ENCODE results near the gene NPTXR.

Gene NPTXR

DNA sequence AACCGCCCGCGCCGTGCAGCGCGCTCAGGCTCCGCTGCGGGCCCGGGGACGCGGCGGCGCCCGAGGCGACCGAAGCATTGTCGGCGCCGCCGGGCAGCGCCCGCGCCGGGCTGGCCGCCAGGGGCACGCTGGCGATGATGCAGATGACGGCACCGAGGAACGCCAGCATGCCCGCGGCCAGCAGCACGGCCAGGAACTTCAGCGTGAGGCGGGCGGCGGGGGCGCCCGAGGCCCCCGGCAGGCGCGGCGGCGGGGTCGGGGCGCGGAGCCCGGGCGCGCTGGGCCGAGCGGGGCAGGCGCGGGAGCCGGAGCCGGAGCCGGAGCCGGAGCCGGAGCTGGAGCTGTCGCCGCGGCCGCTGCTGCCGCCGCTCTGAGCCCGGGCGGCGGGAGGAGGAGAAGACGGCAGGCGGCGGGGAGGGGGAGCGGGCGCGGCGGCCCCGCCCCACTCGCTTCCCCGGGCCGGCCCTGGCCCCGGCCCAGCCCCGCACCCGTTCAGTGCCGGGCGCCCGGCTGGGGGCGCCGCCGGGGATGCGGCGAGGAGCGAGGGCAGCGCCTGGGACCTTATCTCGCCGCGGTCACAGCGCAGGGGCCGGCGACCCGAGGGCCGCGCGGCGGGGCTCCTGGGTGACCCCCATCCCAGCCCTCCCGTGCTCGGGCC, at the start of gene NPTXR:
Gene NPTXR (minus strand): TSS at position 372 of the 658 bp plus-strand sequence.
- DNase-seq: peak; percentile 36

DNA sequence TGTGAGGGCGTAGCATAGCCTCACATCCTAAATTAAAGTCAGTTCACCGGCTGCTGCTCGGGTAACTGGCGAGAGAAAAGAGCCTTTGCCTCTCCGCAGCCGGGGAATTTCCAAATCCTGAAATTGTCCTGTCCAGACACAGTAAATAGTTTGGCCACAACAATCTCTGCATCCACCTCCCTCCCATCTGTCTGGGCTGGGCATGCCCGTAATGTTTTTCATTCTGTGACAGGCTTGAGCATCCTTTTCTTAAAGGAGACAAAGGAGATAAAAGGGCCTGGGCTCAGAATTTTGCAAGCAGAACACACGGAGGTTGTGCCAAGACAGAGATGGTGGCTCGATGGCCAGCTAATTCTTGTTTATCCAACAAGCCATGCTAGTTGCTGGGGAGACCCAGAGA, 47.4 kb upstream of the NPTXR start:
- DNase-seq: no peak

DNA sequence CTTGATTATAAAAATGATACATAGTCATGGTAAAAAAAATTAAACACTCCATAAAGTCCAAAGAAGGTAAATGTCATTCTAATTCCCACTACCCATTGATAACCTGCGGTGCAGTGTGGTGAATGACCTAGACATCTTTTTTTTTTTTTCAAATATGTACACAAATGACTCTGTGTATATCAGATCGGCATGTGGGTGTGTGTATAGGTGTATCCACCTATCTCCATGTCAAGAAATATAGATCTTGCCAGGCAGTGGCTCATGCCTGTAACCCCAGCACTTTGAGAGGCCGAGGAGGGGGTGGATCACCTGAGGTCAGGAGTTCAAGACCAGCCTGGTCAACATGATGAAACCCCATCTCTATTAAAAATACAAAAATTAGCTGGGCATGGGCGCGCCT, 46.5 kb upstream of the NPTXR start:
- DNase-seq: no peak

DNA sequence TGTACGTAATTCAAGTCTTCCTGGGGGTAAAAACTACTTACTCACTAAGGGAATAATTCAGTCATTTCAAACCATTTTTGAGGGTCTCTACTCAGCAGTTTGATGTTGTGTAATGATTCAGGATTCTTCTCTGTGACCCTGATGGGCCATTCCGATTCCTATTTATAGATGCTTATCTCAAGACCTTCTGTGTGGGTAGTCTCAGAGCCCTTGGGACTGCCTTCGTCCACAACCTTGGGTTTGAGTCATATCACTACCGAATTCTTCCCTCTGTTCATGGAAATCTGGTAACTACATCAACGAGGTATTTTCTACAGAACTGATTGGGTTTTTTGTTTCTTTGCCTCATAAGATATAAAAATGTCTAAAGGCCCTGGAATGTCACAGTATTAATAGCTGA, 42.5 kb upstream of the NPTXR start:
- DNase-seq: no peak

DNA sequence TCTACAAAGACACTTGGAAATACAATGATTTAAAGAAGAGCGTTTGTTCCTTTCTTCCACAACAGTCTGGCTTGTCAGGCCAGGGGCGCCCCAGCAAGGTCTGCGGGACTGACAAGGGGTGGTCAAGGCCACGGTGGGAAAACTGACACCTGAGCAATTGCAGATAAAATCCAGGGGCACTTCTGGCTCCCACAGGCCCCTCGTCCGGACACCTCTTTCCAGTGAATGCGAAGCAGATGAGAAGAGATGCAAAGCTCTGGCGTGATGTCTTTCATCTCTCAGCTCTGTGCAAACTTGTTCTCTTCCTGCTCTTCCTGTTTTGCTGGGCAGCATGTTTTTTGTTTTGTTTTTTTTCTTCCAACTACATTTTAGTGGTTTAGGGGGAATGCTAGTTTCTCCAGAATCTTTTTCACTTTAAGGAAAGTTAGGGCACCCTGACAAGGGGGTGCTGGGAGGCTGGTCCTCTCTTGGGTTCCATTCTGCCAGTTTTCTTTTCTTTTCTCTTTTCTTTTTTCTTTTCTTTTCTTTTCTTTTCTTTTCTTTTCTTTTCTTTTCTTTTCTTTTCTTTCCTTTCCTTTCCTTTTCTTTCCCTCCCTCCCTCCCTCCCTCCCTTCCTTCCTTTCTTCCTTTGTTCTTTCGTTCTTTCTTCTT, 39.3 kb upstream of the NPTXR start:
- DNase-seq: no peak

DNA sequence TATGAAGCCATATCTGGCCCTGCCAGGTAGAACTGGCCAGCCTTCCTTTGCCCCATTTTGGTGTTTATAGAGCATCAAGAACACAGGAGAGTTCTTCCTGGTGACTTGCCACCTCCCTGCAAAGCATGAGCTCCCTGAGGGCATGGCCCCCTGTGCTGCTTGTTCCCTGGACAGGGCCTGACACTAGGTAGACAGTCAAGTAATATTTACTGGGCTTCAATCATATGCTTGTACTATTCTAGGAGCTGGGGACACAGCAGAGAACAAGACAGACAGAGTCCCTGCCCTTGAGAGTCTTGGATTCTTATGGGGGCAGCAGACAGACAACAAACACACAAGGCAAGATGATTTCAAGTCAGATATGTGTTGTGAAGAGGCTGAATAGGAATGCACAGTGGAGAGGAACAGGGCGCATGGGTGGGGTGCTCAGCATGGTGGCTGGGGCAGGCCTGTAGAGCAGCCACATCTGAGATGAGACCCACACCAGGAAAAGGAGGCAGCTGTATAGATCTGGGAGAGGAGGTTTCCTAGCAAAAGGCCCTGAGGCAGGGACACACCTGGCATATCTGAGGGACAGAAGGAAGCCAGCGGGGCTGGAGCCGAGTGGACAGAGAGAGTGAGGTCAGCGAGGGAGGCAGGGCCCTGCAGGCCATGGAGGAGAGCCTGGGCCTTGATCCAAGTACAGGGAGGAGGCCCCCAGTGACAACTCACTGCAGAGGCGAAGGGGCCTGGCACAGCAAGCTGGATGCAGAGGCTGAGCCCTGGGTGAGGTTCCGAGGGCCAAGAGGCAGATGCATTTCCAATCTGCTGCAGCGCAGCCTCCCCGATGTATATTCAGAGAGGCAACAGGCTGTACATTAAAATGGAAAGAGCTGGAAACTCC, 38.4 kb upstream of the NPTXR start:
- DNase-seq: no peak

DNA sequence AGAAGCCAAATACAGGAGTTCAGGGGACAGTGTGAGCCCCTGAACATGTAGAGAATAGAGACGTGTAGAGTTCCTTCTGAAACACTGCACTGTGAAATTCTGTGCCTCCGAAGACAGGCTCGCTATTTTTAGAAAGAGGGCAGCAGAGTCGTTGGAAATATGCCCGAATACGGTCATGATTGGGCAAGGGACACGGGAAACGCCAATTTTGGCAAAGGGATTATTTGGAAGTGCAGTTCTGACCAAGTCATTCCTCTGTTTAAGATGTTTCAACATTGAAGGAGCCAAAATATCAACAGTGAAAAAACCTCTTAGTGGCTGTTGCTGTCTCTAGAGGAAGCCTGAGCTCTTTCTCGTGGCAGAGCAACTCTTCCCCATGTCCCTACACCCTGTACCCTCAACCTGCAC, 37.6 kb upstream of the NPTXR start:
- DNase-seq: no peak

DNA sequence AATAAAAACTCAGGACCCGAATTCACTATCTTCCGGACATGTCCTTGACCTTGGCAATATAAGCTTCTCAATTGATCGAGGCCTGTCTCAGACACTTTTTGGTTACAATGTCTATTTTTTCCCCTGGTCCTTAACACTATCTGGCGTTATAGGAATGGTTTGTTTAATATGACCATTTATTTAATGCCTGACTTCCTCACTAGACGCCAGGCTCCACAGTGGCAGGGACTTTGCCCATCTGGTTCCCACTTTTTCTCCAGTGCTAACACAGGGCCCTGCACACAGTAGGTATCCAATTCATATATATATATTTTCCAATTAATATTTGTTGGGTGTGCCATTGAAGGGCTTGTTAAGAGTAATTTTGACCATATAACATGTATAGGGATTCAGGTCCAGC, 36.1 kb upstream of the NPTXR start:
- DNase-seq: no peak

DNA sequence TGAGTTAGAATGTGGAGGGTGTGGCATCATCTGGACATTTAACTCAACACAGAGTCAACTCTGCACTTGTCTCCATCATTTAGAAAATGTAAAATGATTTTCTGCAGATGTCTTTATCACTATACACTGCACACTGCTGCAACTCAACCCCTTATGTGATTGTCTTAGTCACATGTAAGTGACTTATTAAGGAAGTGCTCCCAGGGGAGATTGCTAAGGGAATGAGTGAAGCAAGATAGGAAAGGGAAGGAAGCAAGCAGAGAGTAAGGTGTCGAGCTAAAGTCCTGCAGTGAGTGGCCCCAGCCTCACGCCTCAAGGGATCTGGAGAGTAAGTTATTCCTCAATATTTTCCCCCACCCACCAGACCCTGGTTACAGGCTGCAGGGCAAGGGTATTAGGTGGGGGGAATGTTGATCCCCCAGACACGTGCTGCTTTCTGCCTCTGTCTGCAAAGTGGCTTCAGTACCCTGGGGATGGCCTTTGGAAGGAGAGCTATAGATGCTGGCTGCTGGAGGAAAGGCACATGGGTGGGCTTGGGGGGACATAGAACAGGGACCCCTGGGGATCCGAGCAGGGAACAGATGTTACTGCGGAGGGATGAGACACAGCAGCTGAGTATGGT, 35.4 kb upstream of the NPTXR start:
- DNase-seq: no peak

DNA sequence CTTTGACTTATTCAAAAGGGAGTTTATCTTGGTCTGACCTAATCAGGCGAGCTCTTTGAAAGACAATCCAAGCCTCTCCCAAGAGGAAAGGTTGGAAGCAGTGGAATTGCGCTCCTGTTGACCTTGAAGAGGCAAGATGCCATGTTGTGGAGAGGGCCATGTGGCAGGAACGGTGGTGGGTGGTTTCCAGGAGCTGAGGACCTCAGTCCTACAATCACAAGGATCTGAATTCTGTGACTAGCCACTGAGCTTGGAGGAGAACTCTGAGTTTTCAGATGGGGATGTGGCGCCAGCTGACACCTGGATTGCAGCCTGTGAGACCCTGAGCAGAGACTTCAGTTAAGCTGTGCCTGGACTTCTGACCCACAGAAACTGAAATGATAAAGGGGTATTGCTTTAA, 34.2 kb upstream of the NPTXR start:
- no peak for DNase-seq

DNA sequence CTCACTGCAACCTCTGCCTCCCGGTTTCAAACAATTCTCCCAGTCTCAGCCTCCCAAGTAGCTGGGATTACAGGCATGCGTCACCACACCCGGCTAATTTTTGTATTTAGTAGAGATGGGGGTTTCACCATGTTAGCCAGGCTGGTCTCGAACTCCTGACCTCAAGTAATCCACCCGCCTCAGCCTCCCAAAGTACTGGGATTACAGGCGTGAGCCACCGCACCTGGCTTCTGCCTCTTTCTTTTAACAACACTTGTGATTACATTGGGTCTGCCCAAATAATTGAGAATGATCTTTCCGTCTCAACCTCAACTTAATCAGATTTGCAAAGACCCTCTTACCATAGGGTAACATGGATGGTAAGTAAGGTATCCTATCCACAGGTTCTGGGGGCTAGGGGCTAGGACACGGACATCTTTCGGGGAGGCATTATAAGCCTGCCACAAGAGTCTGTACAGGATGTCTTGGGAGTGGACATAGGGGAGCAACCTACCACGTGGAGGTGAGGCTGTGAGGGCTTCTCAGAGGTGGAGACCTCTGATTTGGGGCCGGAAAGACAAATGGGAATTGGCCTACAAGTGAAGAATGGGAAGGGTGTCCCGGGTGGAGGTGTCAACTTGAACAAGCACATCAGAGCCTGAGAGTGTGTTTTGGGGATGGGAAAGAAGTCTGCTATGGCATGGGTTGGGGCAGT, 30.8 kb upstream of the NPTXR start:
- DNase-seq: no peak

DNA sequence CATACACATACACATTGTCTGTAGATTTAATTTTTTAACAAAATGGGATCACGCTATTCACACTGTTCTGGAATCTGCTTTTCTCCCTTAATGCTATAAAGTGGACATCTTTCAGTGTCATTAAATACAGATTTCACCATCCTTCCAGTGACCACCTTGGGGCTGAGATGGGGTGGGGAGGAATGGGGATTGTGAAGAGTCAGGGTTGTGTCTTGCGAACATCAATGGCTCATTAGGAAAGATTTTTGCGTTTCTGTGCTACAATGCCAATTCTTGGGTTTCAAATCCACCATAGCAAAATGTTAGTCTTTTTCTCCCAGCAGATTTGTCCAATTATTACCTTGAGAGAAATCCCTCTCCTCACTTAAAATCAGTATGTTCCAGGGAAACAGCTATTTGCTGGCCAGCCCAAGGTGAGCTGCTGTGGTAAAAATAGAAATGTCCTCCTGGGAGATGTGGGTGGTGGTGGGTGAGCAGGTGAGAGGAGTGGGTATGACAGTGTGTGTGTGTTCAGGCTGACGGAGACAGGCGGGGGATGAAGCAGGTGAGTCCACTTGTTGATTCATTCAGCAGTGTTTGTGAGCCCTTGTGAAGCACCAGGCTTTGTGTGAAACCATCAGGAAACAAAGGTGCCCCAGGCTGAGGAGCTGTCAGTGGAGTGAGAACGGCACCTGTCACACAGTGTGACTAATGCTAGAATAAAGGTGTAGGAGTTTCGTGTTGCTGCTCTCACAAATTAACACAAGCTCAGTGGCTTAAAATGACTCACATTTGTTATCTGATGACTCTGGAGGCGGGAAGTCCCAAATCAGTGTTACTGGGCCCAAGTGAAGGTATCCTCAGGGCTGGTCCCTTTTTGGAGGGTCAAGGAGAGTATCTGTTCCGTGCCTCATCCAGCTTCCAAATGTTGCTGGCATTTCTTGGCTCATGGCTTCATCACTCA, 29.9 kb upstream of the NPTXR start:
- DNase-seq: no peak

DNA sequence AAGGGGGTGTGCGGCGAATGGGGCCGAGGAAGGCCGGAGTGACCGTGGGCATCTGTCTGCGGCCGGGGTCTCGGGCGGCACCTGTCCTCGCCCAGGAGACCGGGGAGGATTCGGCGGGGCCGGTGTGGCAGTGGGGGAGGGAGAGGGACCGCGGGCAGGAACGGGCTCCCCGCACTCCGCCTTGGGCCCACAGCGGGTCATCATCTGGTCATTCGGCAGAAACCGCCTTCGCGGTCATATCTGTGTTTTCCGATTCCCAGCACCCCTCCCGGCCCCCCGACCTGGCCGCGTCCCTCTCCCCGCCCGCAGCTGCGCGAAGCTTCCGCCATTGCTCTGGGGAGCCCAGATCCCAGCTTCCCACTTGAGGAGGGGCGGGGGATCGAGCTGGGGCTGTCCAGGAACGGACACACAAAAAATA, 29.0 kb upstream of the NPTXR start:
- DNase-seq: no peak

DNA sequence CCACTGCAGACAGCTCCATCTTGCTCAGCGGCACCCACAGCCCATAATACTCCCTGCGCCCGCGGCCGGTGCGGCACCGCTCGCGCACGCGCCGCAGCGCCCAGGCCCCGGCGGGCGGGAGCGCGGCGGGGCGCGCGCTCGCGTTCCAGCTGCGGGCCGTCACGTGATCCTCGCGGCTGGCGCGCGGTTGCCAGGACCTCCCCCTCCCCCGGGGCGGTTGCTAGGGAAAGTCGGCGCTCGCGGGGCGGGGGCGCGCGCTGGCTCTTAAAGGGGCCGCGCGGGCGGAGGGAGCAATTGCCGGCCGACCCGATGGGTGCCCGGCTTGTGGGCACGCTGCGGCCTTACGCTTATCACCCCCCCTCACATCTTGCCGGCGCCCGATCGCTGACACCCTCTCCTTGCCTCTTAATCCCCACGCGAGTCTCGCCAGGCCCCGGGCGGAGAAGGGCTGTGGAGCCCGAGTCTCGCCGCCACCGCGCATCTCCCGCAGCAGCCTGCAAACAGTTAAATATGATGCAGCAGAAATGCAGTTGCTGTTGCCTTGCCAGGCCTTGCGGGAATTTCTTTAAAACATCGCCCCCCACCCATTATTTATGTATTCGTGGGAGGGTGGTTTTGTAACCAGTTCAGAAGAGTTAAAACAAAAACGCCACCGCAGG, 28.5 kb upstream of the NPTXR start, which contains the start of gene CBX6:
Gene CBX6 (minus strand): TSS at position 45 of the 659 bp plus-strand sequence. CDS start 26 bp downstream, at position 19.
- peak; percentile 93 for DNase-seq

DNA sequence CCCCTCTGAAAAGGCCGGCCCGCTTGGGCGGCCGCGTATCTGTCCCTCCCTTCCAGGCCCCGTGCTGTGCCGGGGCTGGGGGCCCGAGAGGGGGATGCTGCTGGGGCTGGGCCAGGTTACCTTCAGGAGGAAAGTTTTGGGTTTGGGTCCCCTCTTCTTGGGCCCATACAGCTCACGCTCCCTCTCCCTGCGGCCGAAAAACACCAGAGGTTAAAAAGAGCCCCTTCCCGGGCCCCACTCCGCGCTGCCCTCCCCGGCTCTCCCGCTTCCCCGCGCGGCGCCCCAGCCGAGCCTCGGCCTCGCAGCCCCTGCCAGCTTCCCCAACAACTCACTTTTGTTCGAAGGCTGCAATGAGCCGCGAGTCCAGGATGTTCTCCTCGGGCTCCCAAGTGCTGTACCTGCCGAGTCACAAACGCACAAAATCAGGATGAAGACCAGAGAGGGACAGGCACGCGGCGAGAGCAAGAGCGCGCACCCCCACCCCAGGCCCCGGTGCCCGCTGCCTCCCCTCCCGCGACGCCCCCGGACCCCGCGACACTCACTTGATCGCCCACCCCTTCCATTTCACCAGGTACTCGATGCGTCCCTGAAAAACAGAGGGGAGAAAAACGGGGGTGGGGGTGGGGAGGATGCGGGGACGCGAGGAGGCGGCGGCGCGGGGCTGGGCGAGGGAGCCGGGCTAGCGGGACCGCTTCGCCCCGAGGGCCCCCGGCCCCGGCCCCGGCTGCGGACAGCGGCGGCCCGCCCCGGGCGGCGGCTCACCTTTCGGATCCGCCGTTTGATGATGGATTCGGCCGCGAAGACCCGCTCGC, 27.7 kb upstream of the NPTXR start:
- no peak for DNase-seq

DNA sequence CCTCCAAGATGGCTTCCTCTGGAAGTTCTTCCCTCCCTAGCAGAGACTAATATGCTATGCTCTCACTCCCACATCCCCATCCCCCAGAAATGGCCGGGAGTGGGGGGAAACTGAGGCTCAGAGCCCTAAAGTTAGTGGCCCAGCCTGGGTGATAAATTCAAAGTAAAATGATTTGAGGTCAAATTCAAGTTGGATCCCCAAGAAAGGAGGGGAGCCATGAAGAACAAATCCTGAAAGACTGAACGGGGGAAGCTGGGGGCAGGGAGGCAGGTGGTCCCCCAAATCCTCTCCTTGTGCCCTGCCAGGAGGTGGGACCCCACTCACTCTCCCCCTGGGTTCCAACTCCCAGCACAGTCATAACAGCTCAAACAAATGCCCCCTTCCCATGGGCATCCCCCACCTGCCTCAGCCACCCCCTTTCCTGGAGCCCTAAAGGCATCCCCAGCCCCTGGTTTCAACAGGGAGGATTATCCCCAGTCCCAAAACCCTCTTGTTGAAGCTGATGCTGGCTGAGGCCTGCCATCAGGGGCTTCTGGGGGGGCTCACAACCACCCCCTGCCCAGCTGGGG, 27.0 kb upstream of the NPTXR start:
- no peak for DNase-seq

DNA sequence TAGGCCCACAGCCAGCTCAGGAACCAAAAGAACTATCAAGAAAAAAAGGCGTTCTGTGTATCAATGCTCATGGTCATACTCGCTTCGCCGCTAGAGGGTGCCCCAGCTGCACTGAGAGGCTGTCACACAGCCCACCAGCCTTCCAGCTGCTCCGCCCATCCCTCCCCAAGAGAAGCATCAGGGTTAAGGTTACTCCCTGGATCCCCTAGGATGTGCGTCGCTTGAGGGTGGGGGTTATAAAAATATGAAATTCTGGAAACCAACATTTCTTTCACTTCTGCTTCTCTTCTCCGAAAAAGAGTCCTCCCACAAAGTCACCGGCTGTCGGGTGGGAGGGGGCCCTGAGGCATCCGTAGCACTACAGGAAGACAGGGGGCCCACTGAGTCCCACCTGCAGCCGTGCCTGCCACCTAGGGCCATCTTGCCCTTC, 26.5 kb upstream of the NPTXR start:
- DNase-seq: peak; percentile 83

DNA sequence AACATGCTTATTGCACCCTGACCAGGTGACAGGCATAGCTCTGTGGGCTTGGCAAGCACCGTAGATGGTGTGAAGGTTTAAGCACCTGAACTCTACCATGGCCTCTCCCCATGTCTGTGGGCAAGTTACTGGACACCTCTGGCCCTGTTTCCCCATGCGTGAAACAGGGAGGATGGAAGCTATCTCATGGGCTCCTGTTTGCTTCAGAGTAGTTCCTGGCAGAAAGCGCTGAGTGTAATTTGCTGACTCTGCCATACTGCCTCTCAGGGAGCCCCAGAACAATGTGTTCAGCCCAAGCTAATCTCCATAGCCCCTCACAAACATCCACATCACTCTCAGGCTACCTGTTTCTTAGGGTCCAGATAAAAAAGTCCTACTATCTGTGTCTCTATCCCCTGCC, 25.8 kb upstream of the NPTXR start:
- DNase-seq: no peak

DNA sequence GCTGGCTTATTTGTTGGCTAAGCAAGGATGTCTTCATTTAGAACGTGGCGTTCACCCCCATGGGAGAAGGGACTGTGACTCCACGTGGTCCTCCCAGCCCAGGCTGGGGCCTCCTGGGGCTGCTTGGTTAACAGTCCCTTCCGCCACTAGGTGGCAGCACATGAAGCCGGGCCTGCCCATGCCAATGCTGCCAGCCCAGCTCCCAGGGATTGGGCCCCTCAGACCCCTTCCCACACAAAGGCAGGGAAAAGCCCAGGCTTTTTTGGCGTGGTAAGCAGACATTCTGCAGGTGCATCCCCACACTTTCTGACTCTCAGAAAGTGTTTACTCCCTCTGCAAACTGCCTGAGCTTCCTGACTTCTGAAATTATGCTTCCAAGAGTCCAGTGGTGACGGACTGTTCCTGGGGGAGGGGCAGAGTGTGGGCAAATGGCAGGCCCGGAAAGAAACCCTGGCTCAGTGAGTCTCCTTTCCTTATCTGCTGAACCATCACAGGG, 25.1 kb upstream of the NPTXR start:
- DNase-seq: peak; percentile 70

All from CD4-positive, alpha-beta T cell treated with Interferon gamma for 1 hour (primary cell).